Endothelial cell of umbilical vein (primary cell): ENCODE data around the gene DNASE1.

Experiments used
- EZH2 ChIP-seq: IDR thresholded peaks from 2 replicates; pipeline ENCODE4 v1.6.1; 2012; ENCODE audit warnings: borderline replicate concordance, low read depth, mild to moderate bottlenecking, moderate library complexity, low read length, inconsistent platforms; ENCODE audit not compliant: severe bottlenecking
- MAX ChIP-seq: IDR thresholded peaks from 2 replicates; pipeline ENCODE4 v1.6.1; 2011; ENCODE audit not compliant: insufficient read depth, insufficient read length
- MYC ChIP-seq: IDR thresholded peaks from one replicate; pipeline ENCODE4 v1.6.1; 2011; ENCODE audit warnings: mild to moderate bottlenecking, low read depth, low read length
- POLR2A ChIP-seq: IDR thresholded peaks from 2 replicates; pipeline ENCODE4 v1.6.1; 2012; ENCODE audit warnings: low read depth, mild to moderate bottlenecking, control low read depth, low read length
- TF ChIP-seq, protein P1 (sequence below), 2 donors: IDR thresholded peaks; 1 replicate in 1 of 2; 2 replicates in 1 of 2; pipeline ENCODE4 v1.5.1; 2011; ENCODE audit warnings: low read length in 2 of 2, mild to moderate bottlenecking in 2 of 2, moderate library complexity in 2 of 2, control low read depth in 1 of 2, inconsistent platforms in 1 of 2, low read depth in 1 of 2; ENCODE audit not compliant: insufficient read depth in 1 of 2; ENCODE audit errors: extremely low read depth in 1 of 2

DNA sequence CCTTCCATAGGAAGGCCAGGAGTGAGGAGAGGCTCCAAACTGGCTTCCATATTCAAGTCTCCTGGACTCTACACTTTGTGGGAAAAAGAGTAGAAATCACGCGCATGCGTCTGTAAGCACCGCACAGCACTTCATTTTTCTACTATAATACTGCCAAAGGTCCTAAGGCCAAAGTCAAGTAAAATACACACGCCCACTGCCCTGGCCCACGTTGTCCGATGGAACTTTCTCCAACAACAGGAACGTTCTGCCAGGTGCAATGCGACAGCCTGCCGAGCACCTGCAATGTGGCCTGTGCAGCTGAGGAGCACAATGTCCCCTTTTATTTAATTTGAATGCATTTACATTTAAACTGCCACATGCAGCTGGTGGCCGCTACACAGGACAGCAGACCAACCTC lies 23.5 kb downstream of the DNASE1 start:
- TF ChIP-seq POLR2A (no peak), MAX (no peak), MYC (no peak), EZH2 (no peak)
- TF ChIP-seq, protein P1, sequence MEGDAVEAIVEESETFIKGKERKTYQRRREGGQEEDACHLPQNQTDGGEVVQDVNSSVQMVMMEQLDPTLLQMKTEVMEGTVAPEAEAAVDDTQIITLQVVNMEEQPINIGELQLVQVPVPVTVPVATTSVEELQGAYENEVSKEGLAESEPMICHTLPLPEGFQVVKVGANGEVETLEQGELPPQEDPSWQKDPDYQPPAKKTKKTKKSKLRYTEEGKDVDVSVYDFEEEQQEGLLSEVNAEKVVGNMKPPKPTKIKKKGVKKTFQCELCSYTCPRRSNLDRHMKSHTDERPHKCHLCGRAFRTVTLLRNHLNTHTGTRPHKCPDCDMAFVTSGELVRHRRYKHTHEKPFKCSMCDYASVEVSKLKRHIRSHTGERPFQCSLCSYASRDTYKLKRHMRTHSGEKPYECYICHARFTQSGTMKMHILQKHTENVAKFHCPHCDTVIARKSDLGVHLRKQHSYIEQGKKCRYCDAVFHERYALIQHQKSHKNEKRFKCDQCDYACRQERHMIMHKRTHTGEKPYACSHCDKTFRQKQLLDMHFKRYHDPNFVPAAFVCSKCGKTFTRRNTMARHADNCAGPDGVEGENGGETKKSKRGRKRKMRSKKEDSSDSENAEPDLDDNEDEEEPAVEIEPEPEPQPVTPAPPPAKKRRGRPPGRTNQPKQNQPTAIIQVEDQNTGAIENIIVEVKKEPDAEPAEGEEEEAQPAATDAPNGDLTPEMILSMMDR (IDR thresholded peaks at IDR 0.05; ENCODE audit: extremely low read depth in 1 of 2, insufficient read depth in 1 of 2, low read depth in 1 of 2, low read length in 2 of 2), result no peak
